HCT116 (cell line): ENCODE data around the gene HOXA7.

Experiments used
- CEBPB ChIP-seq: IDR thresholded peaks from 2 replicates; pipeline ENCODE4 v1.6.1; 2012; ENCODE audit warnings: low read depth
- CTCF ChIP-seq, 3 experiments: fragments of 200-600 bp in 1 of 3; sonication (generic) in 1 of 3; IDR thresholded peaks in 2 of 3; conservative IDR thresholded peaks in 1 of 3; 2 replicates each; pipeline ENCODE4 v1.5.1; 2012 to 2017; ENCODE audit warnings: low read depth in 2 of 3, low read length in 2 of 3, antibody characterized with exemption in 1 of 3, borderline replicate concordance in 1 of 3, control low read depth in 1 of 3, mild to moderate bottlenecking in 1 of 3, mixed read lengths in 1 of 3, mixed run types in 1 of 3, moderate library complexity in 1 of 3; ENCODE audit not compliant: insufficient read depth in 1 of 3
- EZH2 ChIP-seq: fragments of 200-600 bp; sonication (generic); IDR thresholded peaks from 2 replicates; pipeline ENCODE4 v1.6.1; 2017; ENCODE audit warnings: antibody characterized with exemption, mixed run types
- FOSL1 ChIP-seq: IDR thresholded peaks from 2 replicates; pipeline ENCODE4 v1.6.1; 2012; ENCODE audit warnings: low read depth
- MAX ChIP-seq: IDR thresholded peaks from 2 replicates; pipeline ENCODE4 v1.6.1; 2012
- POLR2A ChIP-seq: IDR thresholded peaks from 2 replicates; pipeline ENCODE4 v1.7.0; 2011; ENCODE audit warnings: borderline replicate concordance; ENCODE audit not compliant: insufficient read depth, insufficient read length; ENCODE audit errors: extremely low read depth
- POLR2AphosphoS5 ChIP-seq: IDR thresholded peaks from 2 replicates; pipeline ENCODE4 v1.6.1; 2011; ENCODE audit warnings: mild to moderate bottlenecking, low read depth, low read length, moderate library complexity
- REST ChIP-seq: IDR thresholded peaks from 2 replicates; pipeline ENCODE4 v1.6.1; 2012; ENCODE audit warnings: low read depth
- TCF7L2 ChIP-seq: IDR thresholded peaks from 2 replicates; pipeline ENCODE4 v1.7.0; 2011; ENCODE audit warnings: borderline replicate concordance, inconsistent platforms; ENCODE audit not compliant: insufficient read depth, insufficient read length; ENCODE audit errors: extremely low read depth

GRCh38 chr7:27204851-27205322 is 48.4 kb upstream of the HOXA7 start:
- TF ChIP-seq TCF7L2 (no peak), REST (no peak), CEBPB (no peak), CTCF (IDR thresholded peaks at IDR 0.05 in 2 of 3, conservative IDR thresholded peaks at IDR 0.05 in 1 of 3; ENCODE audit: borderline replicate concordance in 1 of 3, insufficient read depth in 1 of 3, low read depth in 2 of 3, low read length in 2 of 3) (no peak), MAX (no peak), FOSL1 (no peak), POLR2AphosphoS5 (no peak), POLR2A (no peak), EZH2 (no peak)
